Measurements from ENCODE around the gene KRTAP10-11.

KRTAP10-11 gene

DNA sequence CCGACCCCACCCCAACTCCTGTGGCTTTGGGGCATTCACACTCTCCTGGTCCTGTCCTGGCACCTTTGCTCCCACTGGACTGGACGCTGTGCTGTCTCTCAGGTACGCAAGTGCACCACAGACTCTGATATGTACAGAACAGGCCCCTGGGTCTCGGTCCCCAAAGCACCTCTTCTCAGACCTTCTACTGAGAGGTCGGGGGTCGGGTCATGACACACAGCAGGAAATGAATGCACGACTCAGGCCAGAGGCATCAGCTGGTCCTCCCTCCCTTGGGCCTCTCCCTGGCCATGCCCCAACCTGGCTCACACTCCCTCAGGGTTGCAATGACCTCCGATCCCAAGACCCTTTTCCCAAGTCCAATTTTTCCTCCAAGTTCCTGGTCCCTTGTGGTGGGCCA is 49.0 kb downstream of the KRTAP10-11 start:
- DNase-seq (ENCODE audit: low read depth in 3 of 3): no peak

DNA sequence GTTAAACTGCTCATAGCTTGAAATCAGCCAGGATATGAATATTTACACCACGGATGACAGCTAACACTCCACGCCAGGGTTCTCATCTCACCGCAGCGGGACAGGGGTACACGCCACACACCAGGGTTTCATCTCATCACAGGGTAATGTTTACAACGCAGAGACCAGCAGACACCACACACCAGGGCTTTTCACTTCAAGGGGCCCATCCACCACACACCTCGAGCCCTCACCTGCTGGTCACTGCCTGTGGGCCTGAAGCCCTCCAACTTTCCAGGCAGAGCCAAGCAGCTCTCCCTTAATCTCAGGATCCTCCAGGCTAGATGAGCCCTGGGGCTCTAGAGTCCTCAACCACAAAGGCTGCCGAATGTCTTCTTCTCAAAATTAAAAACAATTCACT is 49.4 kb downstream of the KRTAP10-11 start:
- DNase-seq (ENCODE audit: low read depth in 3 of 3): no peak

DNA sequence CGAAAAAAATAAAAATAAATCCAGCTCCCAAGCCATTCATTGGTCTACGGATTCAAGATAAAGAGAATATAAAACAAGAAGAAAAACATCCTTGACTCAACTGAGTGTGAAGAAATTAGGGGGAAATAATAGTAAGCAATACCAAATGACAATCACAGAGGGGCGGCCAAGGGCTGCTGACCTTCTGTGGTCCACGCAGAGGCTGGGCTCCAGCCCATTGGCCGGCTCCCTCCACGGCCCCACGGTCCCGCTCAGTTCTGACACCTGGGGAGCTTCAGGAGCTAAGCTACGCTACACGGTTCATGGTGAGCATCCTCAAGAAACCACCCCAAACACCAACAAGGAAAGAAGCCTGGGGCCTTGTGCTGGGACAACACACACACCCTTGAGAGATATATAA is 50.4 kb downstream of the KRTAP10-11 start:
- no peak for DNase-seq (ENCODE audit: low read depth in 3 of 3)

All from stimulated activated CD4-positive, alpha-beta T cell treated with anti-CD3 and anti-CD28 coated beads, TNF-alpha, amount 100 ng/mL, for 24 hours (primary cell).